Tracheal epithelial cell (primary cell): ENCODE data around the gene RBMY1J. TPM values are rescaled to one million over a fixed set of nuclear protein-coding genes. Genes with fewer than 3 reads are reported as not detected.

Experiments
- total RNA-seq: library from RNA; depleted of rRNA; stranded (reverse); fragments of >200 nt; gene quantifications from 2 replicates; pipeline ENCODE4 v1.2.1, GENCODE V29; 2014

The RBMY1J gene
- total RNA-seq = not detected in 2 replicates

DNA sequence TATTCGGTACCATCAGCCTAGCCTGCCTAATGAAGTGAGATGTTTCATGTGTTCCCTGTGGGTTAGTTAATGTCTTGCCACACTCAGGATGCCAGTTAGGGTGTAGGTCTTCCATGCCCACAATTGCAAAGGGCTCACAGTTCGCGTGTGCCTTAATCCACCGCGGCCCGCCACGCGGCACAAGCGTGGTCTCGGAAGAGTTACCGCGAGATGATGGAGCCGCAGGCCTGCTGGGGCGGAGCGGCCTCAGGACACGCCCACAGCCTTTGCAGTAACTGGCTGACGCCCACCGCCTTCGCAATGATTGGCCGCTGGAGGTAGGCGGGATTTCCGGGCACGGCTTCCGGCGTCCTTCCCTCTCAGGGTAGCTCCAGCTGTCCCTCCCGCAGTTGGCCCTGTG, at the start of gene RBMY1J:
Gene RBMY1J (plus strand): TSS at position 301 of the 400 bp plus-strand sequence. CDS start 2,038 bp downstream, outside the sequence.

Other genes with a start within 250 kb of the RBMY1J start
- not detected in 2 replicates for gene RBMY1F, start 220.5 kb upstream of the RBMY1J start, total RNA-seq